Endometrium (tissue), 2 donors: ENCODE data around the gene COMMD4.
"Not testable (repeated sequence)": the region's sequence is repeated elsewhere in the genome, so short reads cannot be mapped to it uniquely, and the experiment has no call there.

Experiments
- FAIRE-seq: peaks from 2 replicates; lab custom pipeline; 2012; peaks lifted over from hg19 to GRCh38; lab: Jason Lieb, UNC
- donor health status: control.
- donor health status: control.

COMMD4 gene

DNA sequence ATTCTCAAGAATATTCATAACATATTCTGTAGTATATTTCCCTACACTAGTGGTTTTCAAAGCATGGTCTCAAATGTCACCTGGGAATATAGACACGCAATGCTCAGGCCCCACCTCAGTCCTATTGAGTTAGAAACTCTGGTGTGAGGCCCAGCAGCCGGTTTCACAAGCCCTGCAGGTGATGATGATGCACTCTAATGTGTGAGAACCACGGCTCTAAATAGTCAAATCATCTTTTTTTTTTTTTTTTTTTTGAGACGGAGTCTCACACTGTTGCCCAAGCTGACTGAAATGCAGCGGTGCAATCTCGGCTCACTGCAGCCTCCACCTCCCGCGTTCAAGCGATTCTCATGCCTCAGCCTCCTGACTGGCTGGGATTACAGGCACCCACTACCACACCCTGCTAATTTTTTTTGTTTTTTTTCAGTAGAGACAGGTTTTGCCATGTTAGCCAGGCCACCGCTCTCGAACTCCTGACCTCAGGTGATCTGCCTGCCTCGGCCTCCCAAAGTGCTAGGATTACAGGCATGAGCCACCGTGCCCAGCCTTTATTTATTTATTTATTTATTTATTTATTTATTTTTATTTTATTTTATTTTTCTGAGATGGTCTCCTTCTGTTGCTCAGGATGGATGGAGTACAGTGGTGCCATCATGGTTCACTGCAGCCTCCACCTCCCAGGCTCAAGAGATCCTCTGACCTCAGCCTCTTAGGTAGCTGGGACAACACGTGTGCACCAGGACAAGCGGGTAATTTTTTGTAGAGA is 2.0 kb upstream of the COMMD4 start:
- not testable (repeated sequence) for FAIRE-seq

DNA sequence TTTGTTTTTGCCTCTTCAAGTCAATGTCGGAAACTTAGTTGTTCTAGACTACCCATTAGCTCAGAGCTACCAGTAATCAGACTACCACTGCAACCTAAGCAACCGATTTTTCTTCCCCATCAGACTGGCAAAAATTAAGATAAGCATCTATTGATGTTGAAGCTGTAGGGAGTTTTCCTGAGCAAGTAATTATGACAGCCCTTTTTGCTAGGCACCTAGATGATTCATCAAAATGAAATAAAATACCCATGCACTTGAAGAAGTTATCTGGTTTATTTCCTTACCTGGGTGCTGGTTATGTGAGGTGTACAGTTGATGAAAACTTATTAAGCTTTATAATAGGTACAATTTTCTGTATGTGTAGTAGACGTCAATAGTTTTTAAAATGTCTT is 554 bp upstream of the COMMD4 start:
- no peak for FAIRE-seq

DNA sequence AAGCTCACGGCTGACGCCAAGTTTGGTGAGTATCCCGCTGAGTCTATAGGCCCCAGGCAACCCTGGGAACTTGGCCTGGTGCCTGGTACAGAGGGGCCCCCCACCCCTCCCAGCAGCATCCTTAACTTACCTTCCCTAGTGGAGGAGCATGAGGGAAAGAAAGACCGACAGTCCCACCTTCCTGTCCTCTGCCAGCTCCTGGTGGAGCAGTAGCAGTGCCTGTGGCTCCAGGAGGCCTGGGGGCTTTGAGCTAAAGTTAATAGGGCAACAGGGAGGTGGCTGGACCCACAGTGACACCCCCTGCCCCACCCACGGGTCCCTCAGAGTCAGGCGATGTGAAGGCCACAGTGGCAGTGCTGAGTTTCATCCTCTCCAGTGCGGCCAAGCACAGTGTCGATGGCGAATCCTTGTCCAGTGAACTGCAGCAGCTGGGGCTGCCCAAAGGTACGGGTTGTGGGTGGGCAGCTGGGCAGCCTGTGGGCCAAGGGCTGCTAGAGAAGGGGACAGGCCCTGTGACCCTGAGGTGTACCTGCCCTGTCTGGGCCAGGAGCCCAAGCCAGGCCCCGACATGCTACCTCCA is 2.9 kb downstream of the COMMD4 start:
- no peak for FAIRE-seq

DNA sequence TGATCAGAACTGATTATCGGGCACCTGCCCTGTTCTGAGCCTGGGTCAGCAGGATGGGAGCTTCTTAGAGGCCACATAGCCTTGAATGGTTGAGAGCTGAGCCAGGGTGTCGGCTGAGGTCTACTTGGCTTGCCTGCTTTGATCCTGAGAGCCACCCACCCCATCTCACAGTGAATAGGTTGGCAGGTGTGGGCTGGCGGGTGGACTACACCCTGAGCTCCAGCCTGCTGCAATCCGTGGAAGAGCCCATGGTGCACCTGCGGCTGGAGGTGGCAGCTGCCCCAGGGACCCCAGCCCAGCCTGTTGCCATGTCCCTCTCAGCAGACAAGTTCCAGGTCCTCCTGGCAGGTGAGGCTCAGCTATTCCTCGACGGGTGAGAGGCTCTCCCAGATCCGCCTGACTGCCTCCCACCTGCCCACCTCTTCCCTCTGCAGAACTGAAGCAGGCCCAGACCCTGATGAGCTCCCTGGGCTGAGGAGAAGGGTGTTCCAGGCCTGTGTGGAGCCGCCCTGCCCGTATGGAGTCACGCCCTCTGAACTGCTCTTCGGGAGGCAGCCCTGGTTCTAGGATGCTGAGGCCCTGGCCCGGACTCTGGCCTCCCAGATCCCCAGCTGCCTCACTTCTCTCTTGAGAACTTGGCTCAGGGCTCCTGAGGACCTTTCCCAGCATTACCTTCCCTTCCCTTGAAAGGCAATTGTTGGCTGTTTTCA is 3.8 kb downstream of the COMMD4 start:
- no peak for FAIRE-seq

DNA sequence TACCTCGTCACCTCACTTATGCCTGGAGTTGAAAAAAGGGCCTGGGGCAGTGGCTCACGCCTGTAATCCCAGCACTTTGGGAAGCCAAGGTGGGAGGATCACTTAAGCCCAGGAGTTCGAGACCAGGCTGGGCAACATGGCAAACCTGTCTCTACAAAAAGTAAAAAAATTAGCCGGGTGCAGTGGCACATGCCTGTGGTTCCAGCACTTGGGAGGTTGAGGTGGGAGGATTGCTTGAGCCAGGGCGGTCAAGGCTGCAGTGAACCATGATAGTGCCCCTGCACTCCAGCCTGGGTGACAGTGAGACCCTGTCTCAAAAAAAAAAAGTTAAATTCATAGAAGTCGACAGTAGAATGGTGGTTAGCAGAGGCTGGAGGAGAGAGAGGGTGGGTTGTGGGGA is 6.4 kb downstream of the COMMD4 start:
- no peak for FAIRE-seq

DNA sequence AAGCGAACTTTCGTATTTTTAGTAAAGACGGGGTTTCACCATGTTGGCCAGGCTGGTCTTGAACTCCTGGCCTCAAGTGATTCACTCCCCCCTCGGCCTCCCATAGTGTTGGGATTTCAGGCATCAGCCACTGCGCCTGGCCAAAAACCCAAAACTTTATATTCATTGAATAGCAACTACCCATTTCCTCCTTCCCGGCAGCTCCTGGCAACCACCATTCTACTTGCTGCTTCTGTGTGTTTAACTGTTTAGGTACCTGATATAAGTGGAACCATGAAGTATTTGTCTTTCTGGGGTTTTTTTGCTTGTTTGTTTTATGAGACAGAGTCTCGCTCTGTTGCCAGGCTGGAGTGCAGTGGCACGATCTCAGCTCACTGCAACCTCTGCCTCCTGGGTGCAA is 8.1 kb downstream of the COMMD4 start:
- FAIRE-seq: not testable (repeated sequence)

DNA sequence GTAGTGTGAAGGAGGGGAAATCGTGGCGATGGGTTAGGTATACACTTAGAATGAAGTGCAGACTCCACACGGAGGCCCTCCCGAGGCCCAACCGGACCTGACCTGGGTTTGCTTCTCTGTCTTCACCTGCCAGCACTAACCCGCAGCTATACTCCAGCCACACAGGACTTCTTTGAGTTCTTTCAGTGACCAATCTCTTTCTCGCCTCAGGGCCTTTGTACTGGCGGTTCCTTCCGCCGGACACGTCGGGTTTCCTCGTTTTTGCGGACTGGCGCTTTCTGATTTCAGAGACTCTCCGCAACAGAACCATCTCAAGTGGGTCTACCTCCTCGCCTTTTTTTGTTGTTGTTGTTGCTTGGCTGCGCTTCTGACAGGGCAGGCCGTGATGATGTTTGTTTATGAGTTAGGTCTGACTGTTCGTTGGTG is 10.9 kb downstream of the COMMD4 start, which contains the start of gene NEIL1:
NEIL1 (plus strand) TSS at position 244 of the 426 bp plus-strand sequence. CDS start 1,867 bp downstream, outside the sequence.
- no peak for FAIRE-seq

DNA sequence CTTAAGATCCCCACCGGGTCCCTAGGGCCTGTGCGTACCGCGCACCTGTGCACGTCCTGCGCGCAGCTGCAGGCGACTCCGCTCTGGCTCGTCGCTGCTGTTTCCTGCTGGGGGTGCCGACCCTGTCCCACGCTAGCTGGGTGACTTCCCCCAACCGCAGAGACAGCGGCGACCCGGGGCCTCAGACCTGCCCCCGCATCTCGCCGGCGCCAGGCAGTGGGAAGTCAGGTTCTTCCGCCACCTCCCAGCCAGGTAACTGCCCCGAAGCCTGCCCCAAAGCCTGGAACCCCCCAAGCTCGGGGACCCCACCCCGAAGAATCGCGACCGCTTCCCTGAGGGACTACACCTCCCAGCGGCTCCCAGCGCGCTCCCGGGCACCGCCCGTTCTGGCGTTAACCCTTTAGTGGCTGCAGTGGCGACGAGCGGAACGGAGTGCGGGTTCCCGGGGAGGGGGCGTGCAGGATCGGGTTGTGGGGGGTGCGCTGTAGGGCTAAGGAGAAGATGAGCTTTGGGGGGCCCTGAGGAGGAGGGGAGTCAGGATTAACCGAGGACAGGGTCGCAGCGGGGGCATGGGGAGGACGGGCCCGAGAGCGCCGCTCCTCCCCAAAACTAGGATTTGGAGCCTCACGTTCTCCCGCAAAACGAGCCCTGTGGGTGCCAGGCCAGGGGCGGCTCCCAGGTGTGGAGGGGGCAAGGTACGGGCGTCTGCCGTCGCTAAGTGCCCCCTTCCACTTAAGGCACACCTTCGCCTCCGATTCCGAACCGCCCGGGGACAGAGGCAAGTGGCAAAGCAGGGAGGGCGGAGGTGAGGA is 11.6 kb downstream of the COMMD4 start:
- no peak for FAIRE-seq

DNA sequence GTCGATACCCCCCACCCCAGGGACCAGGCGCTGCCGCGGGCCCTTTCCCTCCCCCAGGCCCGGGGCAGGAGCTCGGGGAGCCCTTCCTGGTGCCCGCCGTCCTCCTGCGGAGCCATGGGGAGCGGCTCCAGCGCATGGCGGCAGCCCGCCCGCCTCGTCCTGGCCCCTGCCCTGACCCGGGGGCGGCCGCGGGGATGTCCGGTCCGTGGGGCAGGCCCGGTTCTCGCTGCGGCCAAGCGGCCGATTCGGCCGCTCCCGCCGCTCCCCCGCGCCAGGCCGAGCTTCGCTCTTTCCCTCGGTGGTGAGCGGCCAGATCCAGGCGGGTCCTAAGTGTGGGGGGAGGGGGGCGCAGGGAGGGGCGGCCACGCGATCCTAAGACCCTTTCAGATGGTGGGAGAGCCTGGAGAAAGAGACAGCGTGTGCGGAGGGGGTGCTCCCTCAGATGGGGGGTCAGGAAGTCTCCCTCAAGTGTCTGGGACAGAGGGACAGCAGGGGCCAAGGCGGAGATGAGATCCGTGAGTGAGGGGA is 12.2 kb downstream of the COMMD4 start:
- no peak for FAIRE-seq

DNA sequence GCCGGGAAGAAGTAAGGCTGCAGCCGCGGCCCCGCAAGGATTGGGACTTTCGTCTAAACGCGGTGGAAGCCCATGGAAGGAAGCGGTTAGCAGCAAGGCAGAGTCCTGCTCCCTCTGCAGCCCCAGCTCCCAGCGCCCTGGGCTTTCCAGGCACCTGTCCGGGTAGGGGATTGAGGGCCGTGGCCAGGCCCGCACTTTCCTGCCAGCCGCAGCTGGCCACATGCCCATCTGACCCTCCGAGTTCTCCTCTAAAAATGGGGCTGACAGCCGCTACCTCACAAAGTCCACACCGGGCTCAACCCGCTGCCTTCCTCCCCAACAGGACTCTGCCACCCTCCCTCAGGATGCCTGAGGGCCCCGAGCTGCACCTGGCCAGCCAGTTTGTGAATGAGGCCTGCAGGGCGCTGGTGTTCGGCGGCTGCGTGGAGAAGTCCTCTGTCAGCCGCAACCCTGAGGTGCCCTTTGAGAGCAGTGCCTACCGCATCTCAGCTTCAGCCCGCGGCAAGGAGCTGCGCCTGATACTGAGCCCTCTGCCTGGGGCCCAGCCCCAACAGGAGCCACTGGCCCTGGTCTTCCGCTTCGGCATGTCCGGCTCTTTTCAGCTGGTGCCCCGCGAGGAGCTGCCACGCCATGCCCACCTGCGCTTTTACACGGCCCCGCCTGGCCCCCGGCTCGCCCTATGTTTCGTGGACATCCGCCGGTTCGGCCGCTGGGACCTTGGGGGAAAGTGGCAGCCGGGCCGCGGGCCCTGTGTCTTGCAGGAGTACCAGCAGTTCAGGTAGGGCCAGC is 12.9 kb downstream of the COMMD4 start:
- no peak for FAIRE-seq

DNA sequence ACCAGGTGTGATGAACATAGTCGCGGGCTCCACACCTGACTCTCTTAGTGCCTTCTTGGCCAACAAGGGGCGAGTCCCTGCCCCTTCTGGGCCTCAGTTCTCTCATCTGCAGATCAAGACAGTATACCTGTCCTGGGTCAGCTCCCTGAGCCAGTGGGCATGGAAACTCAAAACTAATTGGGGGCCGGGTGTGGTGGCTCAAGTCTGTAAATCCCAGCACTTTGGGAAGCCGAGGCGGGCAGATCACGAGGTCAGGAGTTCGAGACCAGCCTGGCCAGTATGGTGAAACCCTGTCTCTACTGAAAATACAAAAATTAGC is 13.4 kb downstream of the COMMD4 start:
- not testable (repeated sequence) for FAIRE-seq

DNA sequence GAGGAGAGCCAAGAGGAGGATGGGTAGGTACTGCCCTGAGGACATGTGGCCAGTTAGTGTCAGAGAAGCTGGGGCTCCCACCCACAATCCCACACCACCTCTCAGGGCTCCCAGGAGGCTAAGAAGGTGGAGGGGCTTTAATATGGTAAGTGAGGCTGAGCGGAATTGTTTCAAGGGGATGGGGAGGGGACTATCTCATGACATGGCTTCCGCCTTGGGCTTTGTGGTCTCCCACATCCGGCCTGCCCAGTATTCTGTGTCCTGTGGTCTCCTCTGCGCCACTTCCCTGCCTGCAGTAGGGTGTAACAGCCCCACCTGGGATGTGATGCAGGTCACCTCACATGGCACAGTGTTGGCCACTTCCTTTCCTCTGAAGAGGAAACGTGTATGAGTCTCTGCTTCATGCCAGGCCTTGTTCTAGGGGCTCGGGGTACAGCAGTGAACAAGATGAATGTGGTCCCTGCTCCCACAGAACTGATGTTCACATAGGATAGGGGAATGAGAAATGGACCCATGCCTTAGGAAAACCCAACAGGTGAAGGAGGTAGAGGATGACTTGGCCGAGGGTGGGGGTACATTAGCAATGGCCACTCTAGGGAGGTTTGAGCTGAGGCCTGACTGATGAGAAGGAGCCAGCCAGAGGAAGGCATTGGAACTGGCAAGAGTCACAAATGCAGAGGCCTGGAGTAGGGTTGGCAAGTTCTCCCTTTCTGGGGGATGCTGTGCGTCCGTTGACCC is 14.2 kb downstream of the COMMD4 start:
- FAIRE-seq: no peak

DNA sequence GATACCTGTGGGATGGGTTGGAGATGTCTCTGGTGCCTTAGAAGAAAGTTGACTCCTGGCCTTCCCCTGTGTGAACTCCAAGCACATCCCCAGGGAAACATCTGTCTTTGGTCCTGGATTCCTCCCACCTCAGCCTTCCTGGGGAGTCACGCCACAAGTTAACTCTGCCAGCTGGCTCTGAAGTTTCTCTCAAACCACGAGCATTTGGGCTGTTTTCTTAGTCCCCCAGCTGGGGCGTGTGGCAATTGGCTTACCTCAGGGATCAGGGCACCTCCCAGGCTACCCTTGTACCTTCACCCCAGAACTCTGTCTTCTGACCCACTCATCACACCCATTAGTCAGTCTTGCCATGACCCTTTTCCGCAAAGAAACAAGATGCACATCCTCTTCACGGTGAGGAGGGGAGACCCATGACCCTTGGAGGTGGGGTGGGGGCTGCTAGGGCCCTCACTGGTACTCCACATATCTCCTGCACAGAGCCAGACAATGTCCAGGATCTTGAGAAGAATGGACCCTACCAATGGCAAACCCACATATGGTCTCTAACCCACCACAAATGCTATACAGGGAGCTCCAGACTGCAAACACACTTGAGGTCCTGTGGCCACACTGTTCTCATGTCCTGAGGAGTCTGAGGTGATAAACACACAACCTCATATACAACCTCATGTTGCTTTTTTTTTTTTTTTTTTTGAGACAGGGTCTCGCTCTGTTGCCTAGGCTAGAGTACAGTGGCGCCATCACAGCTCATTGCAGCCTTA is 14.9 kb downstream of the COMMD4 start:
- no peak for FAIRE-seq

DNA sequence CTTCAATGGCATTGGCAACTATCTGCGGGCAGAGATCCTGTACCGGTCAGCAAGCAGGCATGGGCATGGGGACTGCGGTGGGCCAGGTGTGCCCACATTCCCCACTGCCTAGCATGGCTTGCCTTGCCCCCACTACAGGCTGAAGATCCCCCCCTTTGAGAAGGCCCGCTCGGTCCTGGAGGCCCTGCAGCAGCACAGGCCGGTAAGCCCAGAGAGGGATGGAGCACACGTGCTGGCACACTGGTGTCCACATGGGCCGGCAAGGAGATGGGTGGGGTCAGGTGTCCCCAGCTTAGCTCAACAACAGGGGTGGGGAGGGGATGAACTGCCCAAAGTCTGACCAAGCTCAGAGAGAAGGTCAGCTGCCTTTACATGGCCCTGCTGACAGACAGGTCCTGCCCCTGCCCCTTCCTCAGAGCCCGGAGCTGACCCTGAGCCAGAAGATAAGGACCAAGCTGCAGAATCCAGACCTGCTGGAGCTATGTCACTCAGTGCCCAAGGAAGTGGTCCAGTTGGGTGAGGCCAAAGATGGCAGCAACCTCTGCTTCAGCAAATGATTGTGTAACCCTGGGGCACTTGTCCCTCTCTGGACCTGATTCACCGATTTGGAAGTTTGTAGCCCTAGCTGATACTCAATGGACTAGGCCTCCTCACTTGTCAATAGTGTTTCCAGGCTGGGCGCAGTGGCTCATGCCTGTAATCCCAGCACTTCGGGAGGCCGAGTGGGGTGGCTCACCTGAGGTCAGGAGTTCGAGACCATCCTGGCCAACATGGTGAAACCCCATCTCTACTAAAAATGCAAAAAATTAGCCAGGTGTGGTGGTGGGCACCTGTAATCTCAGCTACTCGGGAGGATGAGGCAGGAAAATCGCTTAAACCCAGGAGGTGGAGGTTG is 16.6 kb downstream of the COMMD4 start:
- FAIRE-seq: no peak

DNA sequence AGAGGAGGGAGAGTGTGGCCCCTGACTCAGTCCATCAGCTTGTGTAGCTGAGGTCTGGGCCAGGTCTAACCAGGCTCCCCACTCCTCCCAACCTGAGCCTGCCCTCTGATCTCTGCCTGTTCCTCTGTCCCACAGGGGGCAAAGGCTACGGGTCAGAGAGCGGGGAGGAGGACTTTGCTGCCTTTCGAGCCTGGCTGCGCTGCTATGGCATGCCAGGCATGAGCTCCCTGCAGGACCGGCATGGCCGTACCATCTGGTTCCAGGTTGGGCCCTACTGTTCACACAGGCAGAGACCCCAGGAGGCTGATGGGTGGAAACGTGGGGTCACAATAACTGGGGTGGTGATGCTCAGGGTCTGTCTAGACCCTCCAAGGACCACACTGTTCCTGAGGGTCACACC is 17.7 kb downstream of the COMMD4 start:
- no peak for FAIRE-seq

DNA sequence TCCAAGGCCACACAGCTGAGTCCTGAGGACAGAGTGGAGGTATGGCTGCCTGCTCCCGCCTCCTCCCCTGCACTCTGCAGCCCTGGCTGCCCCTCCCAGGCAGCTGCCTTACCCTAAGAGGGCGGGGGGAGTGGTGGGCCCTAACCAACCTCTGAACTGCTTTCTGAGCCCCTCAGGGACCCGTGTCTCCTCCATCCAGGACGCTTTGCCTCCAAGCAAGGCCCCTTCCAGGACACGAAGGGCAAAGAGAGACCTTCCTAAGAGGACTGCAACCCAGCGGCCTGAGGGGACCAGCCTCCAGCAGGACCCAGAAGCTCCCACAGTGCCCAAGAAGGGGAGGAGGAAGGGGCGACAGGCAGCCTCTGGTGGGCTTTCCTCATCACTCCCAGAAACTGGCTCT is 18.6 kb downstream of the COMMD4 start:
- no peak for FAIRE-seq

DNA sequence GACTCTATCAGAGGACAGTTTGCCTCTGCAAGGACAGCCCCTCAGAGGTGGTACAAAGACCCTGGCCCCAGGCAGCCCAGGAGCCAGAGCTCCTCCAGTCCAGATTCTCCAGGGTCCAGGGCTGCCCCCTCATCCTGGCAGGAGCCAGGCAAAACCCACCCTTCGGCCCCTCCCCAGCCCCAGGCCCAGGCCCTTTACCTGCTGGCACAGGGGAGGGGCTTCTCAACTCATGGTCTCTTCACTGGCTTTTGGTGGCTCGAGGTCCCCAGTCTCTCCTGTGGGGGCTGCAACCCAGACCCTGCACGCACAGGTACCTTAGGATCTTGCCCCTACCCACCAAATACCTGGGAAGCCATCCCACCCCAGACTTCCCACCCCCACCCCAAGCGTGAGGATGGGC is 19.5 kb downstream of the COMMD4 start:
- FAIRE-seq: no peak

DNA sequence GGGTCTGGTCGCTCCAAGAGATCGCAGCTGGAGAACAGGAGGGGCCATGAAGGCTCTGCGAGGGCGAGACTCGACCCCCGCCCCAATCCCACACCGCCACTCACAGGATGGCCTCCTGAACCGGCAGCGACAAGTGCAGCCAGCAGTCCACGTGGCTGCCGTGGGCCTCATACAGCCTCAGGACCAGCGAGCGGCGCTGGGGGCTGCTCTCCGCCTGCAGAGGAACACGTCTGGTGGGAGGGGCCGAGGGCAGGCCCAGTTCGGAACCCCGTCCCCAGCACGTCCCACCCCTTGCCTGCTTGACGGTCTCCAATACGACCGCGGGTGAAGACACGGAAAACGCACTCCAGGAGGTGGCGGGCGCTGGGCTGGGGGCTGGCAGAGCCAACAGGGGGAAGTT is 20.1 kb downstream of the COMMD4 start:
- no peak for FAIRE-seq

DNA sequence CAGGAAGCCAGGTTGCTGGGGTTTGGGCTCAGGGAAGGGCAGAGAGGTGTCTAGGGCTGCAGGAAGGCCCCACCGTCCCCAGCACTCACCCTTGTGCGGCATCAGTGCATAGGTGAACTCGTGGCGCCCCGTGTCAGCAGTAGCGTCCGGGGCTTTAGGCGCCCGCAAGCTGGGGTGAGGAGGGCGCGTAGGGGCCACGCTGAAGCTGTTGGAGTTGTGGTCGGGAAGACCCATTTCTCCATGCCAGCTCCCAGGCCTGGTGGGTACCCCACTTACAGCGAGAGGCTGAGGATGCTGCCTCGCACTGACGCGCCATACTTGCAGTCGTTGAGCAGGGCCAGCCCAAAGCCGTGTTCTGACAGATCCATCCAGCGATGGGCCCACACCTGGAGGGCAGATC is 20.7 kb downstream of the COMMD4 start:
- FAIRE-seq: no peak
